HG03196 (cell line): ENCODE measurements around the gene PAX5.
A peak's percentile ranks its signal among the peaks of the same experiment; 100 is the strongest.

ENCODE experiments used
- ATAC-seq: cut with Tn5 transposase; IDR thresholded peaks from one replicate; pipeline ENCODE4 v1.9.1; 2021; ENCODE audit not compliant: unreplicated experiment

The PAX5 gene

GRCh38 chr9:37037503-37038301 lies 3.6 kb upstream of the PAX5 start:
- no peak for ATAC-seq

GRCh38 chr9:37036776-37037502 lies 2.9 kb upstream of the PAX5 start:
- ATAC-seq, result no peak

GRCh38 chr9:37036371-37036775 lies 2.3 kb upstream of the PAX5 start:
- no peak for ATAC-seq

GRCh38 chr9:37035648-37036370 lies 1.7 kb upstream of the PAX5 start:
- ATAC-seq, result no peak

- ATAC-seq, result no peak
Measured at GRCh38 chr9:37034938-37035647, 1.0 kb upstream of the PAX5 start.

- ATAC-seq, result peak; percentile 14
Measured at GRCh38 chr9:37034305-37034937, 353 bp upstream of the PAX5 start.

- no peak for ATAC-seq
Measured at GRCh38 chr9:37033141-37033540, 927 bp downstream of the PAX5 start.

- ATAC-seq, result no peak
Measured at GRCh38 chr9:37032713-37033112, 1.4 kb downstream of the PAX5 start.

- ATAC-seq, result no peak
Measured at GRCh38 chr9:37031902-37032301, 2.2 kb downstream of the PAX5 start.

GRCh38 chr9:37031081-37031480 lies 3.0 kb downstream of the PAX5 start:
- ATAC-seq, result no peak

- ATAC-seq, result peak; percentile 16
Measured at GRCh38 chr9:37030611-37030939, 3.5 kb downstream of the PAX5 start.

GRCh38 chr9:37029776-37030610 lies 4.1 kb downstream of the PAX5 start:
- peak; percentile 0 for ATAC-seq

- no peak for ATAC-seq
Measured at GRCh38 chr9:37029304-37029775, 4.7 kb downstream of the PAX5 start.

GRCh38 chr9:37028420-37029031 lies 5.5 kb downstream of the PAX5 start:
- no peak for ATAC-seq

- ATAC-seq, result peak; percentile 61
Measured at GRCh38 chr9:37027582-37028419, 6.3 kb downstream of the PAX5 start.

GRCh38 chr9:37026931-37027581 lies 7.0 kb downstream of the PAX5 start:
- ATAC-seq, result no peak

GRCh38 chr9:37026113-37026930 lies 7.7 kb downstream of the PAX5 start:
- ATAC-seq, result no peak
